Stomach (tissue), 4 donors: ENCODE data around the gene PTPRE.

Experiments used
- EP300 ChIP-seq: sonication (generic); formaldehyde crosslinking; IDR thresholded peaks from one replicate; pipeline ENCODE4 v1.6.1; 2017; ENCODE audit warnings: antibody characterized with exemption
- POLR2A ChIP-seq, 4 donors: fragments of 450-650 bp; IDR thresholded peaks; one replicate each; pipeline ENCODE4 v1.6.1; 2016; ENCODE audit warnings: antibody characterized with exemption in 4 of 4, control low read depth in 2 of 4, mild to moderate bottlenecking in 1 of 4, moderate library complexity in 1 of 4
- POLR2AphosphoS5 ChIP-seq, 3 donors: sonication (generic); formaldehyde crosslinking; IDR thresholded peaks; one replicate each; pipeline ENCODE4 v1.6.1; 2016; ENCODE audit warnings: antibody characterized with exemption in 3 of 3
- TF ChIP-seq, protein P1 (sequence below), 7 experiments: fragments of 450-650 bp in 4 of 7; fragments of 200-600 bp in 3 of 7; sonication (generic) in 3 of 7; IDR thresholded peaks; one replicate each; pipeline ENCODE4 v1.5.1; 2016 to 2019; ENCODE audit warnings: antibody characterized with exemption in 7 of 7, control low read depth in 2 of 7, mild to moderate bottlenecking in 1 of 7

DNA sequence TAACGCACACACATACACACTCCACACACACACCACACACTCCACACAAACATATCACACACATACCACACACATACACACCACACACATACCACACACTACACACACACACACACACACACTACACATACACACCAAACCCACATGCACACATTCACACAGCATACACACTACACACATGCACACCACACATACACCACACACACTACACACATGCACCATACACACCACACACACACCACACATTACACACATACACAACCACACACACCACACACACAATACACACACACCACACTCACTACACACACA, 153.0 kb downstream of the PTPRE start:
- TF ChIP-seq, protein P1, sequence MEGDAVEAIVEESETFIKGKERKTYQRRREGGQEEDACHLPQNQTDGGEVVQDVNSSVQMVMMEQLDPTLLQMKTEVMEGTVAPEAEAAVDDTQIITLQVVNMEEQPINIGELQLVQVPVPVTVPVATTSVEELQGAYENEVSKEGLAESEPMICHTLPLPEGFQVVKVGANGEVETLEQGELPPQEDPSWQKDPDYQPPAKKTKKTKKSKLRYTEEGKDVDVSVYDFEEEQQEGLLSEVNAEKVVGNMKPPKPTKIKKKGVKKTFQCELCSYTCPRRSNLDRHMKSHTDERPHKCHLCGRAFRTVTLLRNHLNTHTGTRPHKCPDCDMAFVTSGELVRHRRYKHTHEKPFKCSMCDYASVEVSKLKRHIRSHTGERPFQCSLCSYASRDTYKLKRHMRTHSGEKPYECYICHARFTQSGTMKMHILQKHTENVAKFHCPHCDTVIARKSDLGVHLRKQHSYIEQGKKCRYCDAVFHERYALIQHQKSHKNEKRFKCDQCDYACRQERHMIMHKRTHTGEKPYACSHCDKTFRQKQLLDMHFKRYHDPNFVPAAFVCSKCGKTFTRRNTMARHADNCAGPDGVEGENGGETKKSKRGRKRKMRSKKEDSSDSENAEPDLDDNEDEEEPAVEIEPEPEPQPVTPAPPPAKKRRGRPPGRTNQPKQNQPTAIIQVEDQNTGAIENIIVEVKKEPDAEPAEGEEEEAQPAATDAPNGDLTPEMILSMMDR (IDR thresholded peaks at IDR 0.05) = no peak
- TF ChIP-seq POLR2AphosphoS5 (IDR thresholded peaks at IDR 0.05) (no peak), POLR2A (IDR thresholded peaks at IDR 0.05) (no peak), EP300 (no peak)
